Lung (tissue), 12 donors: ENCODE data around the gene MARCHF9. TPM values are rescaled to one million over a fixed set of nuclear protein-coding genes. Genes with fewer than 3 reads are reported as not detected.

Experiments used
- ATAC-seq: fragments of 200-7000 bp; cut with Tn5 transposase; one replicate; pipeline ENCODE4 v1.9.1; 2020; ENCODE audit warnings: moderate number of reproducible peaks; ENCODE audit not compliant: insufficient read depth, low FRiP score
- DNase-seq, 3 donors: peaks; one replicate each; pipeline ENCODE4 v3.0.0-alpha.2; 2013 to 2017
- H3K27ac ChIP-seq, 2 donors: one replicate each; pipeline ENCODE4 v1.5.1; 2013; ENCODE audit warnings: mild to moderate bottlenecking in 2 of 2, moderate library complexity in 2 of 2, control low read depth in 1 of 2, inconsistent platforms in 1 of 2, low read depth in 1 of 2, low read length in 1 of 2
- H3K27me3 ChIP-seq, 3 donors: one replicate each; pipeline ENCODE4 v1.5.1; 2013; ENCODE audit warnings: low read length in 2 of 3; ENCODE audit not compliant: control insufficient read depth in 3 of 3, insufficient read depth in 3 of 3
- H3K36me3 ChIP-seq, 4 donors: one replicate each; pipeline ENCODE4 v1.5.1; 2013; ENCODE audit warnings: low read length in 4 of 4, mild to moderate bottlenecking in 1 of 4, moderate library complexity in 1 of 4; ENCODE audit not compliant: control insufficient read depth in 4 of 4, insufficient read depth in 4 of 4
- H3K4me1 ChIP-seq, 5 donors: one replicate each; pipeline ENCODE4 v1.5.1; 2013; ENCODE audit warnings: low read length in 5 of 5, mild to moderate bottlenecking in 2 of 5, moderate library complexity in 1 of 5; ENCODE audit not compliant: control insufficient read depth in 5 of 5, insufficient read depth in 5 of 5
- H3K4me3 ChIP-seq: one replicate; pipeline ENCODE4 v1.5.1; 2013; ENCODE audit warnings: mild to moderate bottlenecking, control low read depth, moderate library complexity
- H3K9ac ChIP-seq, 2 donors: one replicate each; pipeline ENCODE4 v1.5.1; 2013; ENCODE audit warnings: low read length in 2 of 2, control low read depth in 1 of 2; ENCODE audit not compliant: insufficient read depth in 1 of 2
- H3K9me3 ChIP-seq, 4 donors: one replicate each; pipeline ENCODE4 v1.5.1; 2013; ENCODE audit warnings: low read length in 3 of 4, mild to moderate bottlenecking in 1 of 4, moderate library complexity in 1 of 4; ENCODE audit not compliant: control insufficient read depth in 4 of 4, insufficient read depth in 3 of 4
- CTCF ChIP-seq: IDR thresholded peaks from 2 replicates; pipeline ENCODE4 v1.5.1; 2012; ENCODE audit warnings: mild to moderate bottlenecking; ENCODE audit errors: control extremely low read depth, extremely low read depth
- WGBS, 2 donors: extraction: QIAGEN DNeasy Blood & Tissue Kit; methylation state at CpG; one replicate each; pipeline ENCODE4 v1.1.7; 2013; 5-methylcytosine and 5-hydroxymethylcytosine counted together
- polyA plus RNA-seq, 2 donors: library from polyadenylated mRNA; stranded (reverse); fragments of 200-250 nt; gene quantifications; one replicate each; pipeline ENCODE4 v1.2.1, GENCODE V29; 2013
- total RNA-seq, 2 donors: library from RNA; depleted of rRNA in 1 of 2; stranded (reverse); fragments of >200 nt in 1 of 2; gene quantifications; one replicate each; pipeline ENCODE4 v1.2.1, GENCODE V29; 2014 to 2021
- donor health status: control.
- donor health status: control.
- donor health status: Bipolar disorder and iron deficiency.
- donor health status: healthy.
- donor health status: DM: yes; HTN: yes; CAD: no.

The MARCHF9 gene
- total and polyA plus RNA-seq, 4 donors = 12.1 to 31.1 (median 18.5) TPM

GRCh38 chr12:57737467-57738460 lies 17.1 kb upstream of the MARCHF9 start:
- no peak overlapping the region for H3K4me3 ChIP-seq
- ATAC-seq = no peak
- 36 to 66% methylated on average over 87 to 110 of the region's 110 CpGs for WGBS, 2 donors

GRCh38 chr12:57738661-57739237 lies 16.2 kb upstream of the MARCHF9 start, which contains the start of gene AGAP2:
Gene AGAP2, minus strand, starts transcription at chr12:57738742. Its CDS starts 496 bp downstream, at chr12:57738246.
- peak in 2 of 3 donors; percentile 24 to 45 for DNase-seq
- H3K4me3 ChIP-seq = no peak within 1 kb of the TSS

More at GRCh38 chr12:57737467-57738460, 17.1 kb upstream of the MARCHF9 start:
- Histone ChIP-seq H3K4me1 (peaks cover 0 to 9% (median 6%) of the 10 kb centered on the region in 5 donors), H3K9me3 (no peaks in the 10 kb centered on the region), H3K27me3 (peaks cover 0 to 90% (median 79%) of the 10 kb centered on the region in 3 donors), H3K9ac (no peak overlapping the region), H3K27ac (no peak overlapping the region), H3K36me3 (peaks cover 0 to 1% (median 0%) of the 10 kb centered on the region in 4 donors)
- TF ChIP-seq CTCF = no peak
- DNase-seq = peak in 2 of 3 donors; percentile 41 to 50

GRCh38 chr12:57739387-57739786 lies 15.5 kb upstream of the MARCHF9 start:
- H3K27me3 ChIP-seq = peaks cover 0 to 73% (median 63%) of the 10 kb centered on the region in 3 donors
- no peaks in the 10 kb centered on the region for H3K9me3 ChIP-seq
- H3K27ac ChIP-seq = no peak overlapping the region
- no peak for TF ChIP-seq CTCF
- DNase-seq (no peak), ATAC-seq (no peak)
- peaks cover 0 to 13% (median 6%) of the 10 kb centered on the region in 5 donors for H3K4me1 ChIP-seq
- H3K4me3 ChIP-seq = no peak overlapping the region
- H3K9ac ChIP-seq = no peak overlapping the region
- H3K36me3 ChIP-seq = peaks cover 0 to 1% (median 0%) of the 10 kb centered on the region in 4 donors
- 36 to 60% methylated on average over 7 of the region's 7 CpGs for WGBS, 2 donors

More at GRCh38 chr12:57738661-57739237, 16.2 kb upstream of the MARCHF9 start, which contains the start of gene AGAP2:
- WGBS, 2 donors = 23 to 50% methylated on average over 26 to 36 of the region's 36 CpGs
- Histone ChIP-seq H3K27me3 (peaks cover 0 to 80% (median 70%) of the 10 kb centered on the region in 3 donors), H3K27ac (no peak within 1 kb of the TSS), H3K9me3 (no peaks in the 10 kb centered on the region), H3K4me1 (peaks cover 0 to 9% (median 6%) of the 10 kb centered on the region in 5 donors), H3K36me3 (peaks cover 0 to 1% (median 0%) of the 10 kb centered on the region in 4 donors), H3K9ac (no peak within 1 kb of the TSS)
- TF ChIP-seq CTCF = no peak
- no peak for ATAC-seq
